NCI-H460 (cell line): Measurements from ENCODE around the gene BDNF. TPM values are rescaled to one million over a fixed set of nuclear protein-coding genes. Genes with fewer than 3 reads are reported as not detected.

Source experiments
- DNase-seq: peaks from one replicate; pipeline ENCODE4 v3.0.0-alpha.2; 2016; ENCODE audit warnings: low read depth; ENCODE audit errors: extremely low read depth
- total RNA-seq: library from RNA; depleted of rRNA; stranded (reverse); fragments of >200 nt; shearing (Covaris generic); gene quantifications from 2 replicates; pipeline ENCODE4 v1.2.3, GENCODE V29; 2014; rRNA removed

Gene BDNF
- total RNA-seq, 1 experiment from 2014 or later = 78.3 TPM

DNA sequence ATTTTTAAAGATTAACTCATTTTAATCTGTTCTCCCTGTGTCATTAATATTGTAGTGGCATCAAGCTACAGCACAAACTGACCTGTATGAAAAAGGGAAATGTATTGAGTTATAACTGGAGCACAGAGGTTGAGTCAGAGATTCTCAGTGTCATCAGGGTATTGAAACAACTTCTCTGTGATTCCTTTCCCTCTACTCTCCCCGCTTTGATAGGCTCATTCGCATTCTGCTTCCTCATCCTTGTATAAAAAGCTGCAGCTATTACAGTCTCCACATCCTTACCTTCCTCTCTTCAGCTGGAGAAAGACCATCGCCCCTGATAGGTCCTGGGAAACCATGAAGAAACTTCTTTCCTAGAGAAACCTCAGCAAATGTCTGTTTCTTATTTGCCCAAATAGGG lies 90.0 kb downstream of the BDNF start:
- no peak for DNase-seq

DNA sequence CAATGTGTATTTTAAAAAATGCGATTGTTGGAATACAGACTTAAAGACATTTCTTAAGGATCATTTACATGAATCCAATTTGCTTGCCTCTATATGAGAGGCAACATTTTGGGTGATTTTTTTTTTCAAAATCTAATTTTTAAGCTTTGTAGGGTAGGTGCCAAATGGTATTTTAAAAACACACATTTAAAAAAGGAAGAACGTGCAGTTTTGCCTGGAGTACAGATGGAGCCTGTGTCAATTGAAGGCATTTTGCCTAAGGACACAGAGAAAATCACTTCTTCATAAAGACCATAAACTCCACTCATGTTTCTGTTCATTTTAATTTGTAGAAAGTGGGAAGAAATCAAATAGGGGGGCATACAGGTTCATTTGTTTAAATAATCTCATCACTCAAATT lies 91.3 kb downstream of the BDNF start:
- no peak for DNase-seq

DNA sequence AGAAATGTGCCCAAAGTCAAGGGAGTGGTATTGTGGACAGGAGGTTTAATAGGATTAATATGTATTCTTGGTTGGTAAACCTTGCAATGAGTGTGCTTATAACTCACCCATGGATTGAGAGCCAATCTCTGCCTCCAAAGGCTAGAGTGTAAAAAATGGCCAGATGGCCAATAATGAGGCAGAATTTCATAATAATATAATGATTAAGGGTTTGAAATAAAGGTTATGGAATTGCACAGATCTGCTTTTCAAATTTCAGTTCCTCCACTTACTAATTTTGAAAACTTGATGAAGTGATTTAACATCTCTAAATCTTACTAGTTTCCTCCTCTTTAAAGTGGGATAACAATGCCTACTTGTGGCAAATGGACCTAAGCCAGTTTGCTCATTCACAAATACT lies 94.8 kb downstream of the BDNF start:
- DNase-seq = no peak

Other genes with a start within 250 kb of the BDNF start
- gene LGR4, start 227.7 kb downstream of the BDNF start, total RNA-seq = 54.0 and 59.8 TPM in 2 replicates
- 62.5 and 67.4 TPM in 2 replicates for gene LIN7C, start 193.7 kb downstream of the BDNF start, total RNA-seq